ENCODE results near the gene LIME1. TPM values are rescaled to one million over a fixed set of nuclear protein-coding genes. Genes with fewer than 3 reads are reported as not detected.

Gene LIME1
- total and polyA plus RNA-seq, 2 of the 4 experiments (the other 2 are of a cell fraction) = 0.36 to 7.8 TPM

DNA sequence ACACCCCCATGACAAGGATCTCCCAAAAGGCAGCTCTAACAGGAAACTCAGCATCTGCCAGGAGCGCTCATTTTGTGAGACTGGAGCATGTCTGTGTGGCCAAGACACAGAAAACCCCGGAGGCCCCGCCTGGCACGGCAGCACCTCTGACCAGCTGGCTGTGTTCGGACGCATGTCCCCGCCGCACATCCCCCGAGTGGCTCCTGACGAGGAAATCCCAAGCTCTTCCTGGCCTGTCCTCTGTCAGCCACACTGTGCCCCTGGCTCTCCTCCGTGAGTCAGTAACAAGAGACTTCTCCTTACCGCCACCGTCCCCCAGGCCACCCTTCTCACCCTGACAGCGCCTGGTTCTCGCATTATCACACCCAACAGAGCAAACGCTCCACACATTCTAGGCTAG lies 17.5 kb downstream of the LIME1 start:
- H3K4ac ChIP-seq (ENCODE audit: low read depth, low read length) = no peak overlapping the region
- no peak overlapping the region for H2BK20ac ChIP-seq (ENCODE audit: low read depth, low read length)
- H3K9me3 ChIP-seq (ENCODE audit: control insufficient read depth, insufficient read depth, low read length) = no peaks in the 10 kb centered on the region
- intact Hi-C loops (cut with micrococcal nuclease) = no loop called here
- H4K8ac ChIP-seq (ENCODE audit: low read depth in 2 of 2, low read length in 2 of 2) = no peak overlapping the region
- H2AFZ ChIP-seq (replicated peaks; ENCODE audit: low read length, poor library complexity) = no peak overlapping the region
- no peaks in the 10 kb centered on the region for H3K27me3 ChIP-seq (ENCODE audit: control insufficient read depth, insufficient read depth, low read length)
- H3K18ac ChIP-seq (ENCODE audit: low read depth, low read length) = no peak overlapping the region
- no peak for TF ChIP-seq MAZ (IDR thresholded peaks at IDR 0.05; ENCODE audit: borderline replicate concordance, low read depth, low read length)
- no peak for TF ChIP-seq CHD1 (IDR thresholded peaks at IDR 0.05; ENCODE audit: low read depth, low read length)
- TF ChIP-seq, protein P1, sequence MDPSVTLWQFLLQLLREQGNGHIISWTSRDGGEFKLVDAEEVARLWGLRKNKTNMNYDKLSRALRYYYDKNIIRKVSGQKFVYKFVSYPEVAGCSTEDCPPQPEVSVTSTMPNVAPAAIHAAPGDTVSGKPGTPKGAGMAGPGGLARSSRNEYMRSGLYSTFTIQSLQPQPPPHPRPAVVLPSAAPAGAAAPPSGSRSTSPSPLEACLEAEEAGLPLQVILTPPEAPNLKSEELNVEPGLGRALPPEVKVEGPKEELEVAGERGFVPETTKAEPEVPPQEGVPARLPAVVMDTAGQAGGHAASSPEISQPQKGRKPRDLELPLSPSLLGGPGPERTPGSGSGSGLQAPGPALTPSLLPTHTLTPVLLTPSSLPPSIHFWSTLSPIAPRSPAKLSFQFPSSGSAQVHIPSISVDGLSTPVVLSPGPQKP (IDR thresholded peaks at IDR 0.05; ENCODE audit: borderline replicate concordance, low read depth, low read length) = no peak
- no peak for TF ChIP-seq BHLHE40 (IDR thresholded peaks at IDR 0.05; ENCODE audit: low read depth, low read length)
- no peak for TF ChIP-seq FOS (IDR thresholded peaks at IDR 0.05; ENCODE audit: low read depth, low read length)
- TF ChIP-seq, protein P2, sequence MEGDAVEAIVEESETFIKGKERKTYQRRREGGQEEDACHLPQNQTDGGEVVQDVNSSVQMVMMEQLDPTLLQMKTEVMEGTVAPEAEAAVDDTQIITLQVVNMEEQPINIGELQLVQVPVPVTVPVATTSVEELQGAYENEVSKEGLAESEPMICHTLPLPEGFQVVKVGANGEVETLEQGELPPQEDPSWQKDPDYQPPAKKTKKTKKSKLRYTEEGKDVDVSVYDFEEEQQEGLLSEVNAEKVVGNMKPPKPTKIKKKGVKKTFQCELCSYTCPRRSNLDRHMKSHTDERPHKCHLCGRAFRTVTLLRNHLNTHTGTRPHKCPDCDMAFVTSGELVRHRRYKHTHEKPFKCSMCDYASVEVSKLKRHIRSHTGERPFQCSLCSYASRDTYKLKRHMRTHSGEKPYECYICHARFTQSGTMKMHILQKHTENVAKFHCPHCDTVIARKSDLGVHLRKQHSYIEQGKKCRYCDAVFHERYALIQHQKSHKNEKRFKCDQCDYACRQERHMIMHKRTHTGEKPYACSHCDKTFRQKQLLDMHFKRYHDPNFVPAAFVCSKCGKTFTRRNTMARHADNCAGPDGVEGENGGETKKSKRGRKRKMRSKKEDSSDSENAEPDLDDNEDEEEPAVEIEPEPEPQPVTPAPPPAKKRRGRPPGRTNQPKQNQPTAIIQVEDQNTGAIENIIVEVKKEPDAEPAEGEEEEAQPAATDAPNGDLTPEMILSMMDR (conservative IDR thresholded peaks at IDR 0.05; ENCODE audit: low read depth, low read length) = no peak
- TF ChIP-seq CEBPB (IDR thresholded peaks at IDR 0.05; ENCODE audit: low read depth, low read length) = no peak
- TF ChIP-seq, protein P3, sequence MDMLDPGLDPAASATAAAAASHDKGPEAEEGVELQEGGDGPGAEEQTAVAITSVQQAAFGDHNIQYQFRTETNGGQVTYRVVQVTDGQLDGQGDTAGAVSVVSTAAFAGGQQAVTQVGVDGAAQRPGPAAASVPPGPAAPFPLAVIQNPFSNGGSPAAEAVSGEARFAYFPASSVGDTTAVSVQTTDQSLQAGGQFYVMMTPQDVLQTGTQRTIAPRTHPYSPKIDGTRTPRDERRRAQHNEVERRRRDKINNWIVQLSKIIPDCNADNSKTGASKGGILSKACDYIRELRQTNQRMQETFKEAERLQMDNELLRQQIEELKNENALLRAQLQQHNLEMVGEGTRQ (IDR thresholded peaks at IDR 0.05; ENCODE audit: low read depth, low read length) = no peak
- H3K56ac ChIP-seq (ENCODE audit: extremely low read depth, insufficient read depth, low read length) = no peak overlapping the region
- H3K79me1 ChIP-seq (ENCODE audit: low read depth in 1 of 2, low read length in 2 of 2) = peaks cover 0 to 7% of the 10 kb centered on the region in 2 experiments; a peak in 1 of 4 replicates
- peaks cover 5% of the 10 kb centered on the region; the same call in 1 of the 2 replicates for H3K36me3 ChIP-seq (ENCODE audit: control insufficient read depth, insufficient read depth, low read length)
- H4K5ac ChIP-seq (ENCODE audit: low read depth, low read length) = no peak overlapping the region
- no peak overlapping the region for H3K27ac ChIP-seq (ENCODE audit: insufficient read depth, low read length)
- POLR2A ChIA-PET (ENCODE audit: unreplicated experiment) = no interaction called here
- H2BK120ac ChIP-seq (ENCODE audit: low read depth, low read length) = no peak overlapping the region
- CTCF ChIA-PET = no interaction called here
- no peak for ATAC-seq (ENCODE audit: low read depth)
- no peaks in the 10 kb centered on the region for H3K4me1 ChIP-seq (ENCODE audit: control insufficient read depth, insufficient read depth, low read length)
- no peak overlapping the region for H3K9ac ChIP-seq (ENCODE audit: low read depth, low read length)
- H3K9me1 ChIP-seq (ENCODE audit: insufficient read depth, low read length) = 0 out of 2 replicates have a peak, but pooled peaks cover 4% of the 10 kb centered on the region
- no peak overlapping the region for H2AK5ac ChIP-seq (ENCODE audit: low read depth, low read length)
- no TSS peak for BruUV-seq (replicated peaks)
- no peak overlapping the region for H2BK5ac ChIP-seq (ENCODE audit: low read depth, low read length, poor library complexity, severe bottlenecking)
- H2BK15ac ChIP-seq (ENCODE audit: low read depth, low read length) = no peak overlapping the region
- no peak overlapping the region for H4K91ac ChIP-seq (ENCODE audit: insufficient read depth, low read depth, low read length)
- no peak overlapping the region for H3K4me3 ChIP-seq (ENCODE audit: insufficient read depth, low read depth, low read length)
- no peaks in the 10 kb centered on the region; the same call in 1 of the 2 replicates for H4K20me1 ChIP-seq (ENCODE audit: insufficient read depth, low read length)
- peak overlapping the region; percentile 65 for H2AK9ac ChIP-seq (replicated peaks; ENCODE audit: low read depth, low read length, poor library complexity)
- WGBS, 2 experiments (ENCODE audit: extremely low coverage in 2 of 2, insufficient read length in 1 of 2) = 44% methylated on average over 9 of the region's 16 CpGs; no CpG with 5 or more reads in 1 of the 2 experiments
- no peak overlapping the region for H3K23ac ChIP-seq (ENCODE audit: low read depth, low read length)
- H3K14ac ChIP-seq (replicated peaks; ENCODE audit: low read depth, low read length) = no peak overlapping the region
- H3K4me2 ChIP-seq (ENCODE audit: low read depth, low read length) = no peak overlapping the region
- in situ Hi-C loops (cut with MboI; ENCODE audit: low sequenced_read_pairs) = no loop called here
- no peak for DNase-seq
- dilution Hi-C loops (cut with HindIII; ENCODE audit: low sequenced_read_pairs, unreplicated experiment) = no loop called here

All from IMR-90 (cell line).